A549 (cell line): Measurements from ENCODE around the gene TENM3.

Experiments
- BHLHE40 ChIP-seq: IDR thresholded peaks from 2 replicates; pipeline ENCODE4 v1.6.1; 2012; ENCODE audit warnings: low read depth, low read length, inconsistent platforms
- CHD2 ChIP-seq: fragments of 150-350 bp; IDR thresholded peaks from 2 replicates; pipeline ENCODE4 v1.6.1; 2014; ENCODE audit warnings: low read length; ENCODE audit not compliant: partially characterized antibody
- GATA3 ChIP-seq: IDR thresholded peaks from 2 replicates; pipeline ENCODE4 v1.6.1; 2012; ENCODE audit warnings: borderline replicate concordance
- KDM1A ChIP-seq: fragments of 200-600 bp; sonication (generic); IDR thresholded peaks from 2 replicates; pipeline ENCODE4 v1.6.1; 2016; ENCODE audit warnings: low read depth, mild to moderate bottlenecking
- KDM5A ChIP-seq: fragments of 200-600 bp; sonication (generic); IDR thresholded peaks from 2 replicates; pipeline ENCODE4 v1.6.1; 2016; ENCODE audit warnings: antibody characterized with exemption, mild to moderate bottlenecking
- PHF8 ChIP-seq: fragments of 200-600 bp; sonication (generic); IDR thresholded peaks from 2 replicates; pipeline ENCODE4 v1.6.1; 2016; ENCODE audit warnings: low read depth, mild to moderate bottlenecking, antibody characterized with exemption, moderate library complexity, borderline replicate concordance
- SREBF2 ChIP-seq: fragments of 450-650 bp; IDR thresholded peaks from 2 replicates; pipeline ENCODE4 v1.6.1; 2014; ENCODE audit warnings: mild to moderate bottlenecking, moderate library complexity
- ZFP36 ChIP-seq: fragments of 450-650 bp; IDR thresholded peaks from 2 replicates; pipeline ENCODE4 v1.6.1; 2014; ENCODE audit warnings: borderline replicate concordance; ENCODE audit not compliant: partially characterized antibody
- TF ChIP-seq, protein P1 (sequence below): fragments of >200 bp; sonication (Bioruptor Twin); formaldehyde crosslinking; IDR thresholded peaks from 3 replicates; pipeline ENCODE4 v1.5.1; 2016
- TF ChIP-seq, protein P2 (sequence below): fragments of 200-600 bp; sonication (generic); IDR thresholded peaks from 2 replicates; pipeline ENCODE4 v1.6.1; 2016; ENCODE audit warnings: antibody characterized with exemption, mild to moderate bottlenecking, moderate library complexity
- TF ChIP-seq, protein P3 (sequence below): IDR thresholded peaks from 2 replicates; pipeline ENCODE4 v1.6.1; 2012
- TF ChIP-seq, protein P4 (sequence below): IDR thresholded peaks from 2 replicates; pipeline ENCODE4 v1.6.1; 2012

DNA sequence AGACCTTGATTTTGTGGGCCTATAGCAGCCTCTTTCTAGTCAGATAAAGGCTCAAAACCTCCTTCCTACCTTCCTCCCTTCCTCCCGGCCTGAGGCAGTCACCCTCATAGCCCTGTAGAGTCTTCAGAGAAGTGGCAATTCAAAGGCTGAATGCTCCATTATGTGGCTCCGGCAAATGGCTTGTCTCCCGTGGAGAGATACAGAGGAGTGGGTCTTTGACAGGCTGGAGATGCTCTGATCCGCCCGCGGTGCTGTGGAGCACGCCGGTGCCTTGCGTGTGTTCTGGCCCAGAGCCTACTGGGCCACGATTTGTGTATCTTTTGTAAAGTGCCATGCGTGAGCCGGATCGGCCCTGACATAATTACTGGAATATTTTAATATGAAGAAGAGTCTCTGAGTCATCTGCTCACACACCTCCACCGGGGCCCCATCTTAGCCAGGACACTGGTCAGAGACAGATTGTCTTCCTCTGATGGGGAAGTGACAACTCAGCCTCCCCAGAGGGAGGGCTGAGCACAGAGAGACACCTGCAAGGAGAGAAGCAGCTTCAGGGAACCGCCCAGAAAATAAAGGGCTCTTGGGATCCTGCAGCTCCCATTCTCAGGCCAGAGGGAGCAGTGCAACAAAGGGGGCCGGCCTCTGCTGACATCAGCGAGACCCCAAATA, 585.3 kb downstream of the TENM3 start:
- TF ChIP-seq KDM1A (no peak), BHLHE40 (no peak), CHD2 (no peak), KDM5A (no peak), PHF8 (no peak), SREBF2 (no peak), GATA3 (no peak), ZFP36 (no peak)
- TF ChIP-seq, protein P1, sequence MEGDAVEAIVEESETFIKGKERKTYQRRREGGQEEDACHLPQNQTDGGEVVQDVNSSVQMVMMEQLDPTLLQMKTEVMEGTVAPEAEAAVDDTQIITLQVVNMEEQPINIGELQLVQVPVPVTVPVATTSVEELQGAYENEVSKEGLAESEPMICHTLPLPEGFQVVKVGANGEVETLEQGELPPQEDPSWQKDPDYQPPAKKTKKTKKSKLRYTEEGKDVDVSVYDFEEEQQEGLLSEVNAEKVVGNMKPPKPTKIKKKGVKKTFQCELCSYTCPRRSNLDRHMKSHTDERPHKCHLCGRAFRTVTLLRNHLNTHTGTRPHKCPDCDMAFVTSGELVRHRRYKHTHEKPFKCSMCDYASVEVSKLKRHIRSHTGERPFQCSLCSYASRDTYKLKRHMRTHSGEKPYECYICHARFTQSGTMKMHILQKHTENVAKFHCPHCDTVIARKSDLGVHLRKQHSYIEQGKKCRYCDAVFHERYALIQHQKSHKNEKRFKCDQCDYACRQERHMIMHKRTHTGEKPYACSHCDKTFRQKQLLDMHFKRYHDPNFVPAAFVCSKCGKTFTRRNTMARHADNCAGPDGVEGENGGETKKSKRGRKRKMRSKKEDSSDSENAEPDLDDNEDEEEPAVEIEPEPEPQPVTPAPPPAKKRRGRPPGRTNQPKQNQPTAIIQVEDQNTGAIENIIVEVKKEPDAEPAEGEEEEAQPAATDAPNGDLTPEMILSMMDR, result no peak
- TF ChIP-seq, protein P2, sequence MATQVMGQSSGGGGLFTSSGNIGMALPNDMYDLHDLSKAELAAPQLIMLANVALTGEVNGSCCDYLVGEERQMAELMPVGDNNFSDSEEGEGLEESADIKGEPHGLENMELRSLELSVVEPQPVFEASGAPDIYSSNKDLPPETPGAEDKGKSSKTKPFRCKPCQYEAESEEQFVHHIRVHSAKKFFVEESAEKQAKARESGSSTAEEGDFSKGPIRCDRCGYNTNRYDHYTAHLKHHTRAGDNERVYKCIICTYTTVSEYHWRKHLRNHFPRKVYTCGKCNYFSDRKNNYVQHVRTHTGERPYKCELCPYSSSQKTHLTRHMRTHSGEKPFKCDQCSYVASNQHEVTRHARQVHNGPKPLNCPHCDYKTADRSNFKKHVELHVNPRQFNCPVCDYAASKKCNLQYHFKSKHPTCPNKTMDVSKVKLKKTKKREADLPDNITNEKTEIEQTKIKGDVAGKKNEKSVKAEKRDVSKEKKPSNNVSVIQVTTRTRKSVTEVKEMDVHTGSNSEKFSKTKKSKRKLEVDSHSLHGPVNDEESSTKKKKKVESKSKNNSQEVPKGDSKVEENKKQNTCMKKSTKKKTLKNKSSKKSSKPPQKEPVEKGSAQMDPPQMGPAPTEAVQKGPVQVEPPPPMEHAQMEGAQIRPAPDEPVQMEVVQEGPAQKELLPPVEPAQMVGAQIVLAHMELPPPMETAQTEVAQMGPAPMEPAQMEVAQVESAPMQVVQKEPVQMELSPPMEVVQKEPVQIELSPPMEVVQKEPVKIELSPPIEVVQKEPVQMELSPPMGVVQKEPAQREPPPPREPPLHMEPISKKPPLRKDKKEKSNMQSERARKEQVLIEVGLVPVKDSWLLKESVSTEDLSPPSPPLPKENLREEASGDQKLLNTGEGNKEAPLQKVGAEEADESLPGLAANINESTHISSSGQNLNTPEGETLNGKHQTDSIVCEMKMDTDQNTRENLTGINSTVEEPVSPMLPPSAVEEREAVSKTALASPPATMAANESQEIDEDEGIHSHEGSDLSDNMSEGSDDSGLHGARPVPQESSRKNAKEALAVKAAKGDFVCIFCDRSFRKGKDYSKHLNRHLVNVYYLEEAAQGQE, result no peak
- TF ChIP-seq, protein P3, sequence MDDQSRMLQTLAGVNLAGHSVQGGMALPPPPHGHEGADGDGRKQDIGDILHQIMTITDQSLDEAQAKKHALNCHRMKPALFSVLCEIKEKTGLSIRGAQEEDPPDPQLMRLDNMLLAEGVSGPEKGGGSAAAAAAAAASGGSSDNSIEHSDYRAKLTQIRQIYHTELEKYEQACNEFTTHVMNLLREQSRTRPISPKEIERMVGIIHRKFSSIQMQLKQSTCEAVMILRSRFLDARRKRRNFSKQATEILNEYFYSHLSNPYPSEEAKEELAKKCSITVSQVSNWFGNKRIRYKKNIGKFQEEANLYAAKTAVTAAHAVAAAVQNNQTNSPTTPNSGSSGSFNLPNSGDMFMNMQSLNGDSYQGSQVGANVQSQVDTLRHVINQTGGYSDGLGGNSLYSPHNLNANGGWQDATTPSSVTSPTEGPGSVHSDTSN, result no peak
- TF ChIP-seq, protein P4, sequence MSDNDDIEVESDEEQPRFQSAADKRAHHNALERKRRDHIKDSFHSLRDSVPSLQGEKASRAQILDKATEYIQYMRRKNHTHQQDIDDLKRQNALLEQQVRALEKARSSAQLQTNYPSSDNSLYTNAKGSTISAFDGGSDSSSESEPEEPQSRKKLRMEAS, result no peak
